Measurements from ENCODE around the gene ATE1. TPM values are rescaled to one million over a fixed set of nuclear protein-coding genes. Genes with fewer than 3 reads are reported as not detected.
A peak's percentile ranks its signal among the peaks of the same experiment; 100 is the strongest.

The ATE1 gene
- total and polyA plus RNA-seq, 2 experiments from 2014 or later: 16.9 to 48.9 TPM

DNA sequence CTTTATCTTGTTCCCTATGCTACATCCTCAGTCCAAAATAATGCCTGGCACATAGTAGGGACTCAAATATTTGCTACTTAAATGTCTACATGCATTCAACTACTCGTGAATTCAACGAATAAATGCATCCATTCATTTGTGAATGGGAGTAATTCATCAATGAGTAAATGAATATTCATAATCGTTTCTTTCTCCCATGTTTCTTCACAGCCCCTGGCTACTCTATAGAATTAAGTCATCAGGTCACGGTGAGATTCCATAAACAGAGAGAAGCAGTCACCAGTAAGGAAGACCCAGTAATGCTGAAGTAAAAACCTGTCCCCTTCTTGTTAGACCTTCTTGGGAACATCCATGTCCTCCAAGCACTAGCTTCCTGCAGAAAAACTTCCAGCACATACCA lies 48.4 kb downstream of the ATE1 start:
- no peaks in the 10 kb centered on the region for H3K79me2 ChIP-seq
- DNase-seq (ENCODE audit: low spot score): no peak
- no peaks in the 10 kb centered on the region for H3K9me2 ChIP-seq (replicated peaks; ENCODE audit: insufficient read depth)
- H3K36me3 ChIP-seq (replicated peaks; ENCODE audit: insufficient read depth, low read depth): no peaks in the 10 kb centered on the region
- no peaks in the 10 kb centered on the region for H3K9me3 ChIP-seq (ENCODE audit: low read depth)
- no peak overlapping the region for H2AFZ ChIP-seq
- 93% methylated on average over 4 of the region's 4 CpGs for WGBS (ENCODE audit: low lambda C conversion rate, missing lambda C conversion rate)
- H4K20me1 ChIP-seq (ENCODE audit: insufficient read depth, poor library complexity, severe bottlenecking): no peaks in the 10 kb centered on the region
- H3K4me1 ChIP-seq (ENCODE audit: insufficient read depth): no peaks in the 10 kb centered on the region
- no peak overlapping the region for H3K4me2 ChIP-seq
- no peaks in the 10 kb centered on the region for H3K27me3 ChIP-seq
- no peak overlapping the region for H3K4me3 ChIP-seq
- TF ChIP-seq CTCF (IDR thresholded peaks at IDR 0.05; ENCODE audit: poor library complexity) (no peak), EZH2 (IDR thresholded peaks at IDR 0.05; ENCODE audit: borderline replicate concordance) (no peak), EZH2phosphoT487 (IDR thresholded peaks at IDR 0.05; ENCODE audit: low read depth, severe bottlenecking, unreplicated experiment) (no peak)
- H3K27ac ChIP-seq: no peak overlapping the region

- 86% methylated on average over 3 of the region's 3 CpGs for WGBS (ENCODE audit: low lambda C conversion rate, missing lambda C conversion rate)
- Histone ChIP-seq H3K9me2 (replicated peaks; ENCODE audit: insufficient read depth) (no peaks in the 10 kb centered on the region), H3K4me1 (ENCODE audit: insufficient read depth) (no peaks in the 10 kb centered on the region), H3K36me3 (replicated peaks; ENCODE audit: insufficient read depth, low read depth) (no peaks in the 10 kb centered on the region), H3K27ac (no peak overlapping the region), H3K27me3 (no peaks in the 10 kb centered on the region), H4K20me1 (ENCODE audit: insufficient read depth, poor library complexity, severe bottlenecking) (no peaks in the 10 kb centered on the region), H3K9me3 (ENCODE audit: low read depth) (no peaks in the 10 kb centered on the region), H2AFZ (no peak overlapping the region), H3K4me2 (no peak overlapping the region), H3K4me3 (no peak overlapping the region), H3K79me2 (no peaks in the 10 kb centered on the region)
- TF ChIP-seq CTCF (IDR thresholded peaks at IDR 0.05; ENCODE audit: poor library complexity) (no peak), EZH2phosphoT487 (IDR thresholded peaks at IDR 0.05; ENCODE audit: low read depth, severe bottlenecking, unreplicated experiment) (no peak), EZH2 (IDR thresholded peaks at IDR 0.05; ENCODE audit: borderline replicate concordance) (no peak)
- DNase-seq (ENCODE audit: low spot score): no peak
Observed at GRCh38 chr10:121873236-121873635, 54.6 kb downstream of the ATE1 start.

DNA sequence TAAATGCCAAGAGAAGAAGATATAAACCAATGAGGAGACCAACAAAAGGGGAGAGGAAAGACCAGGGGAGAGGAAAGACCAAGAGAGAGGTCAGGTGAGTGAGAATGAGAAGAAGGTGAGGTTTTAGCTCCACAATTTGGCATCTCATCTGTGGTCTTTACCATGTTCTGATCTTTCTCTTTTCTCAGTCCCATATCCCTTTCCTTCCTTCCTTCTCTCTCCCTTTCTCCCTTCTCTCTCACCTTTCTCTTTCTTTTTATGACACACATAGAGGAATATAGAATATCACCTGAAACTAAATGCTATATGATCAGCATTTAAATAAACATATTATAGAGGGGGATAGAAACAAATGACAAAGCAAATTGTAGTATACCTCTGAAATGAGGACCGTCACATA lies 57.4 kb downstream of the ATE1 start:
- no peak for DNase-seq (ENCODE audit: low spot score)
- no peak overlapping the region for H3K4me3 ChIP-seq
- 91% methylated on average over 1 of the region's 1 CpG for WGBS (ENCODE audit: low lambda C conversion rate, missing lambda C conversion rate)
- H3K4me2 ChIP-seq: no peak overlapping the region
- H3K27me3 ChIP-seq: no peaks in the 10 kb centered on the region
- H3K9me2 ChIP-seq (replicated peaks; ENCODE audit: insufficient read depth): no peaks in the 10 kb centered on the region
- TF ChIP-seq EZH2 (IDR thresholded peaks at IDR 0.05; ENCODE audit: borderline replicate concordance) (no peak), CTCF (IDR thresholded peaks at IDR 0.05; ENCODE audit: poor library complexity) (no peak), EZH2phosphoT487 (IDR thresholded peaks at IDR 0.05; ENCODE audit: low read depth, severe bottlenecking, unreplicated experiment) (no peak)
- no peaks in the 10 kb centered on the region for H4K20me1 ChIP-seq (ENCODE audit: insufficient read depth, poor library complexity, severe bottlenecking)
- no peaks in the 10 kb centered on the region for H3K36me3 ChIP-seq (replicated peaks; ENCODE audit: insufficient read depth, low read depth)
- no peak overlapping the region for H2AFZ ChIP-seq
- no peak overlapping the region for H3K27ac ChIP-seq
- no peaks in the 10 kb centered on the region for H3K9me3 ChIP-seq (ENCODE audit: low read depth)
- H3K4me1 ChIP-seq (ENCODE audit: insufficient read depth): peaks cover 5% of the 10 kb centered on the region
- no peaks in the 10 kb centered on the region for H3K79me2 ChIP-seq

DNA sequence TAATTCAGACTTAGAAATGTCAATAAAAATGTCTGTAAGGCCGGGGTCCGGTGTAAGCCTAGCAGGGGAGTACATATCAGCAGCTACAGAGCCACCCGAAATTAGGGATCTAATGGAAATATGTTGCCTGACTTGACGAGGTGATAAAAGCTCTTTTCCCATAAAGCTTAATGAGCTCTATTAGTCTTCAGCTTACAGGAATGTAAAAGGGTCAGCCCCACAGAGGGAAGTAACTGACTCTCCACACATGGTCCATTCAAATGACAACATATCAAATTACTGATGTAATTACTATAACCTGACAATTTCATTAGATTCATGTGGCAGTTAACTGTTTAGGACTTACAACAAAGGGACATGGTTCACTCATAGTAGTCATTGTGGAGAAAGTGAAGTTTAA lies 62.3 kb downstream of the ATE1 start:
- Histone ChIP-seq H3K4me2 (no peak overlapping the region), H3K4me3 (no peak overlapping the region), H3K36me3 (replicated peaks; ENCODE audit: insufficient read depth, low read depth) (no peaks in the 10 kb centered on the region), H3K79me2 (no peaks in the 10 kb centered on the region), H3K4me1 (ENCODE audit: insufficient read depth) (peaks cover 5% of the 10 kb centered on the region), H3K9me2 (replicated peaks; ENCODE audit: insufficient read depth) (no peaks in the 10 kb centered on the region), H2AFZ (no peak overlapping the region), H3K27ac (peak overlapping the region; percentile 24), H3K27me3 (no peaks in the 10 kb centered on the region), H3K9me3 (ENCODE audit: low read depth) (no peaks in the 10 kb centered on the region), H4K20me1 (ENCODE audit: insufficient read depth, poor library complexity, severe bottlenecking) (no peaks in the 10 kb centered on the region)
- 39% methylated on average over 4 of the region's 4 CpGs for WGBS (ENCODE audit: low lambda C conversion rate, missing lambda C conversion rate)
- TF ChIP-seq CTCF (IDR thresholded peaks at IDR 0.05; ENCODE audit: poor library complexity): no peak
- TF ChIP-seq EZH2phosphoT487 (IDR thresholded peaks at IDR 0.05; ENCODE audit: low read depth, severe bottlenecking, unreplicated experiment): peak; percentile 81
- no peak for TF ChIP-seq EZH2 (IDR thresholded peaks at IDR 0.05; ENCODE audit: borderline replicate concordance)
- DNase-seq (ENCODE audit: low spot score): peak; percentile 16

All from hepatocyte (in vitro differentiated cells).